KBM-7 (cell line): ENCODE measurements around the gene GABRB3.

Source experiments
- DNase-seq: peaks from one replicate; pipeline ENCODE4 v3.0.0-alpha.2; 2015
- in situ Hi-C: fragments of 300-500 bp; cut with MboI; formaldehyde crosslinking; loops from 2 replicates; pipeline ENCODE4 v1.14.3; 2020; ENCODE audit warnings: low sequenced_read_pairs, low pct_unique_long_range_greater_than_20kb, mixed read lengths

The GABRB3 gene

DNA sequence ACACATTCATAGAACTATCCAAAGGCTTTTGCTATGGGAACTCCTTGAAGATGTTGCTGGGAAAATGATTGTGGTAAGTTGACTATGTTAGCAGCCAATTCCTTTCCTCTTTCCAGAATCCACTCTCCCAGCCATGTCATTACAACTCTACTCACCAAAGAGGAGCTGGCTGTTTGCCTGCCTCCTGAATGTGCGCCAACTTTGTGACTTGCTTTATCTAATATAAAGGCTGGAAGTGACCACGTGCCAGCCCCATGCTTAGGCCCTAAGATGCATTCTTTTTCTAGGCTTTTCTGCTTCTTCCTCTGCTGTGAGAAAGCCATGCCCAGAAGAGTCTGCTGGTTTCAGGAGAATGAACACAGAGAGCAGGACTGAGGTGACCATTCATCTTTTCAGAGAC, 182.2 kb downstream of the GABRB3 start:
- in situ Hi-C loops: no loop called here
- DNase-seq: no peak

- DNase-seq: no peak
- in situ Hi-C loops: no loop called here
These were observed 190.0 kb downstream of the GABRB3 start for GRCh38 chr15:26582840-26583239.

GRCh38 chr15:26580943-26581342, 191.9 kb downstream of the GABRB3 start:
- DNase-seq: no peak
- in situ Hi-C loops: no loop called here

GRCh38 chr15:26572602-26573350, 200.1 kb downstream of the GABRB3 start:
- in situ Hi-C loops: no loop called here
- DNase-seq: no peak

DNA sequence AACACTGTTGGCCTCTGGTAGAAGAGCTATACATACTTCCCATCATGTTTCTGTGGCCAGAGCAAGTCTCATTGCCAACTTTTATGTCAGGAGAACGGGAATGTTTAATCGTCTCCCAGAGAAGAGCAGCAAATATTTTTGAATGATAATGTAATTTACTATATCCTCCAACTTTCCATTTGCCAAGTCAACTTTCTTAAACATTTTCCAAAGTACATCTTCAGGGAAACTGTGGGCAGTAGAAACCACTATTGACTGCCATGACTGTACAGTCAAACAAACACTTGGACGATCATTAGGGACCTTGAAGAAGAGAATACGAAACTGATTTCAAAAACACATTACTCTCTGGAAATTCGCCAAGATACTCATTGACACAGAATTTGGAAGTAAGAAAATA, 201.5 kb downstream of the GABRB3 start:
- in situ Hi-C loops: no loop called here
- DNase-seq: no peak

DNA sequence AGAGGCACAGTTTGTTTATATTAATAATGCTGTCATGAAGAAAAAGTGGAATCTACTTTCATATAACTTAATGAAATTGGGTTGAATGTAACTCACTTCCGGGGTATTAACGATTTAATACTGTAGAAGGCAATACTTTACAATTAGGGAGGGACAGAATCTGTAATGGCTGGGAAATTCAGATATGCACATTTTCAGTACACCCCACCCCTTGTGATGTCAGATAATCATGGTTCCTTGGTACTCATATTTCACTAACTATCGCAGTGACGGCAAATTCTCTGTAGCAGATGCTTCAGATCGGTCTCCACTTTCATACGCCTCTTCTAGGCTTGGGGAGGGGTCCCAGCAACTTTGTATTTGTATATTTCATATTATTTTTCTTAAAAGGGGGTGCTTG, 207.3 kb downstream of the GABRB3 start:
- in situ Hi-C loops: no loop called here
- no peak for DNase-seq

GRCh38 chr15:26564361-26564760, 208.5 kb downstream of the GABRB3 start:
- DNase-seq: no peak
- in situ Hi-C loops: no loop called here

- DNase-seq: no peak
- in situ Hi-C loops: no loop called here
These were observed 210.5 kb downstream of the GABRB3 start for GRCh38 chr15:26562336-26562735.

DNA sequence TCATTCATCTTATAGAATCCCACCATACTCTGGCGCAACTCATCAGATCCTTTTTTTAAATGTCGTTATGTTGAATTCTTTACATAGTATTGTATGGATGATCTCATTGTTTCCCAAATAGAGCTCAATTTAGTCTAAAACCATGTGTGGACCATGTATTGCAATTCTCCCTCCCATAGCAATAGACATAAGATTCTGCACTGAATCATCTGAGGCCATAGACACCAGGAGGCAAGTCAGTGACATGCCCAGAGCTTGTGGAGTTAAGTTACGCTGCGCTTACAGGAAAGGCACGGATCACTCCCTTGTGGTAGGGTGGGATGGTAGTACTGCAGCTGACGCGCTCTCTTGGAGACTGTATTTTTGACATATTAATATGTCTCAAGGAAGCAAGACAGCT, 211.0 kb downstream of the GABRB3 start:
- no peak for DNase-seq
- in situ Hi-C loops: no loop called here

DNA sequence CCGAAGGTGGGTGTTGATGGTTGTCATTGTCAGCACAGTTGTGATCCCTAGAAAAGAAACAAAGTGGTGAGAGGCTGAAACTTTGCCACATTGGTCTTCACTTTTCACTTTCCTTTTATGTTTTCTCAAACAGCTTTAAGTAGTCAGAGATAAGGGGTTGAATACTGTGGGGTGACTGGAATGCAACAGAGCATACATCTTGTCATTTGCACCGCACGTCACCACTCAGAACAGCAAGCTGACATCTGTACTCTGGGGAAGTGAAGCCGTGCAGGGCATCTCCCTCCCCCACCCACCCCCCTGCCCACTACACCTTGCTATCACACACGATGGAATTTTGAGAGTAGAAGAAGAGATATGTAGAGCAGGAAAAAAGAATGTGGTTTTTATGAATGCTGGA, 211.7 kb downstream of the GABRB3 start:
- DNase-seq: no peak
- in situ Hi-C loops: no loop called here

DNA sequence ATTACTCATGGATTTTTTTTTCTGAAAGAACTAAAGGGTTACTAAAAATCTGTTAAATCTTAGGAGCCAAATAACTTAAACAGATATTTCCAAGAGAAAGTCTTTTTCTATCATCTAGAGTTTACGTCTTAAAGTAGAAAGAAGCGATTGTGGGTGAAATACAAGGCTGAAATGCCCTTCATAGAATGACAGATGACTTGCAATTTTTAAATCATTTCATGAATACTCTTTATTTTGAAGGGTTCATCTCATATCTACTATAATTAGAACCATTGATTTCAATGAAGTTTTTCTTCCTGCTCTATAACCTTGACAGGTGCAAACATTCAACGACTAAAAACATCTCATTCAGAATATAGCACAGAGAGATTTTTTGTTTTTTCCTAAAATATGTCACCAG, 217.0 kb downstream of the GABRB3 start:
- DNase-seq: no peak
- in situ Hi-C loops: no loop called here

GRCh38 chr15:26551473-26551872, 221.4 kb downstream of the GABRB3 start:
- in situ Hi-C loops: no loop called here
- no peak for DNase-seq

- no peak for DNase-seq
- in situ Hi-C loops: no loop called here
These were observed 222.0 kb downstream of the GABRB3 start for GRCh38 chr15:26550880-26551279.

DNA sequence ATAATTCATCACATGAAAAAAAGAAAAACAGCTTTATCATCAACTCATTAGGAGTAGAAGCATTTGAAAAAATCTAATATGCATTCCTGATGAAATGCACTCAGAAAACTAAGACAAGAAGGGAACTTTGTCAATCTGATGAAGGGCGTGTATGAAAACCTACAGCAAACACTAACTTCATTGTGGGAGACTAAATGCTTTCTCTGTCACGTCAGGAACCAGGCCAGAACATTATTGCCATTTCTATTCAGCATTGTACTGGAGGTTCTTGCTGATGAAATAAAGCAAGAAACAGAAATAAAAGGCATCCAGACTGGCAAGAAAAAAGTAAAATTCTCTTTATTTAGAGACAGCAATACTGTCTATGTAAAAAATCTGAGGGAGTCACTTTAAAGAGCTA, 235.2 kb downstream of the GABRB3 start:
- DNase-seq: no peak
- in situ Hi-C loops: no loop called here

- DNase-seq: no peak
- in situ Hi-C loops: no loop called here
These were observed 241.4 kb downstream of the GABRB3 start for GRCh38 chr15:26531489-26531888.

DNA sequence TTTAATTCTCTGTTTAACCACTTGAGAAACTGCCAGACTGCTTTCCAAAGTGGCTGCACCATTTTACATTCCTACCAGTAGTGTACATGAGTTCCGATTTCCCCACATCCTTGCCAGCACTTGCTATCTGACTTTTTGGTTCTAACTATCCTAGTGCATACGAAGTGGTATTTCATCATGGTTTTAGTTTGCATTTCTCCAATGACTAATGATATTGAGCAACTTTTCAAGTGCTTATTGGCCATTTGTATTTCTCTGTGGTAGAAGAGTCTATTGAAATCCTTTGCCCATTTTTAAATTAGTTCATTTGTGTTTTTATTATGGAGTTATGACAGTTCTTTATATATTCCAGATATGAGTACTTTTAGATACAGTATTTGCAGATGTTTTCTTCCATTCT, 247.8 kb downstream of the GABRB3 start:
- DNase-seq: no peak
- in situ Hi-C loops: no loop called here

GRCh38 chr15:26521691-26522198, 251.1 kb downstream of the GABRB3 start:
- DNase-seq: no peak
- in situ Hi-C loops: no loop called here

- DNase-seq: no peak
- in situ Hi-C loops: no loop called here
These were observed 251.7 kb downstream of the GABRB3 start for GRCh38 chr15:26521130-26521529.

DNA sequence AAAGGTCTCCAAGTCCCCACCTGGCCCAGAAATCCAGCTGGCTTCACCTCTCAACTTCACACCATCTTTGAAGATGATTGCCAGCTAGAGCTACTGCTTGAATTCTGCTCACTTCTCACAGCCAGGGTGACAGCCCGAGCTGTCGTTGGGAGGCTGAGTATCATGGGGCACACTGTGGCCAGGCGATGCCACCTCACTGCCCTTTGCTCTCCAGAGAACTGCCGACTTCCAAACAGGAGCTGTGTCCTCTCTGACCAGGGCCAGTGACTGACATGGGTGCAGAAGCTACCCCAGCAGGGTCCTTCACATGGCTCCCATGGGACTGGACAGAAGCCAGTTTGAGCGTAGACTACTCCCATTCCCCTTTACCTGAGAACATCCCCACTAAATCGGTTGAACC, 254.0 kb downstream of the GABRB3 start:
- in situ Hi-C loops: no loop called here
- DNase-seq: no peak

GRCh38 chr15:26516102-26516980, 256.5 kb downstream of the GABRB3 start:
- in situ Hi-C loops: no loop called here
- DNase-seq: no peak
